HepG2 (cell line): ENCODE data around the gene MASP2. TPM values are rescaled to one million over a fixed set of nuclear protein-coding genes. Genes with fewer than 3 reads are reported as not detected.

Experiments used
- AHDC1 ChIP-seq: sonication (generic); formaldehyde crosslinking; IDR thresholded peaks from 2 replicates; pipeline ENCODE4 v1.5.1; 2020; ENCODE audit warnings: mild to moderate bottlenecking, missing genetic modification reagents, borderline replicate concordance
- ARHGAP35 ChIP-seq: sonication (generic); formaldehyde crosslinking; IDR thresholded peaks from 2 replicates; pipeline ENCODE4 v1.9.0; 2022; ENCODE audit warnings: mild to moderate bottlenecking, inconsistent platforms, moderate library complexity, missing genetic modification reagents, borderline replicate concordance
- DRAP1 ChIP-seq: IDR thresholded peaks from 2 replicates; pipeline ENCODE4 v1.6.1; 2016; ENCODE audit warnings: missing genetic modification reagents, missing compliant biosample characterization
- ELF4 ChIP-seq: sonication (generic); formaldehyde crosslinking; IDR thresholded peaks from 2 replicates; pipeline ENCODE4 v1.5.0; 2020; ENCODE audit warnings: missing genetic modification reagents, mild to moderate bottlenecking, moderate library complexity, borderline replicate concordance
- HBP1 ChIP-seq: IDR thresholded peaks from 2 replicates; pipeline ENCODE4 v1.6.1; 2016; ENCODE audit warnings: low read depth, control low read depth
- HES4 ChIP-seq: sonication (generic); formaldehyde crosslinking; IDR thresholded peaks from 2 replicates; pipeline ENCODE4 v1.9.0; 2021; ENCODE audit warnings: mild to moderate bottlenecking, missing genetic modification reagents, borderline replicate concordance
- IRF9 ChIP-seq: sonication (generic); formaldehyde crosslinking; IDR thresholded peaks from 2 replicates; pipeline ENCODE4 v1.8.0; 2022; ENCODE audit warnings: missing genetic modification reagents, mild to moderate bottlenecking, borderline replicate concordance
- KDM6A ChIP-seq: IDR thresholded peaks from 2 replicates; pipeline ENCODE4 v1.6.1; 2016; ENCODE audit warnings: low read depth
- LCORL ChIP-seq, 2 experiments: fragments of 450-650 bp in 1 of 2; sonication (generic) in 1 of 2; formaldehyde crosslinking in 1 of 2; IDR thresholded peaks; 2 replicates each; pipeline versions ENCODE4 v1.5.0 to v1.6.1; 2017 to 2020; ENCODE audit warnings: antibody characterized with exemption in 1 of 2, missing genetic modification reagents in 1 of 2
- MAZ ChIP-seq, 2 experiments: sonication (generic) in 1 of 2; formaldehyde crosslinking in 1 of 2; IDR thresholded peaks; 2 replicates each; pipeline versions ENCODE4 v1.5.0 to v1.6.1; 2012 to 2020; ENCODE audit warnings: low read depth in 2 of 2, mild to moderate bottlenecking in 2 of 2, borderline replicate concordance in 1 of 2, improper control_type of control experiment in 1 of 2, low read length in 1 of 2, missing genetic modification reagents in 1 of 2, moderate library complexity in 1 of 2
- NPAS2 ChIP-seq: sonication (generic); formaldehyde crosslinking; IDR thresholded peaks from 2 replicates; pipeline ENCODE4 v1.8.0; 2022; ENCODE audit warnings: mild to moderate bottlenecking, missing genetic modification reagents, borderline replicate concordance
- XBP1 ChIP-seq: sonication (generic); formaldehyde crosslinking; IDR thresholded peaks from 2 replicates; pipeline ENCODE4 v1.5.0; 2020; ENCODE audit warnings: missing genetic modification reagents
- ZNF256 ChIP-seq: sonication (generic); formaldehyde crosslinking; conservative IDR thresholded peaks from 2 replicates; pipeline ENCODE4 v1.4.0; 2020; ENCODE audit warnings: missing genetic modification reagents
- ZNF572 ChIP-seq: sonication (generic); formaldehyde crosslinking; IDR thresholded peaks from 2 replicates; pipeline ENCODE4 v1.5.1; 2020; ENCODE audit warnings: mild to moderate bottlenecking, missing genetic modification reagents
- ZNF616 ChIP-seq: sonication (generic); formaldehyde crosslinking; IDR thresholded peaks from 2 replicates; pipeline ENCODE4 v1.5.0; 2020; ENCODE audit warnings: low read depth, mild to moderate bottlenecking, missing genetic modification reagents
- ZNF740 ChIP-seq: sonication (generic); formaldehyde crosslinking; IDR thresholded peaks from 2 replicates; pipeline ENCODE4 v1.4.0; 2020; ENCODE audit warnings: missing genetic modification reagents
- polyA plus RNA-seq, 8 experiments: library from polyadenylated mRNA; depleted of rRNA in 3 of 8; stranded (reverse) in 7 of 8; unstranded in 1 of 8; fragments of >200 nt; fragmentation: Illumina TruSeq in 4 of 8; extraction: Trizol in 4 of 8; gene quantifications; 2 replicates each; pipeline versions ENCODE4 v1.2.1 to v1.2.3, GENCODE V29; 2011 to 2016; ENCODE audit warnings: low read depth in 4 of 8, missing spikeins in 1 of 8, mixed read lengths in 1 of 8; ENCODE audit not compliant: insufficient read depth in 1 of 8
- total RNA-seq, 5 experiments: library from RNA; depleted of rRNA; stranded (reverse); fragments of >200 nt; fragmentation: Illumina TruSeq; extraction: Trizol; gene quantifications; 2 replicates each; pipeline ENCODE4 v1.2.3, GENCODE V29; 2016; ENCODE audit warnings: low read depth in 1 of 5

Gene MASP2
- total and polyA plus RNA-seq, 2 of the 13 experiments (the other 11 are each of a cell fraction or from before 2014, with no cell fraction given), result 7.1 to 11.8 TPM

- 0 out of 2 replicates have a peak, but pooled peaks have one; percentile 31 for TF ChIP-seq ZNF256 (CRISPR knock-in tag)
- TF ChIP-seq ELF4, result peak; percentile 59; the same call in 1 of the 2 replicates
- no peak for TF ChIP-seq AHDC1
- peak; percentile 88; the same call in 1 of the 2 replicates for TF ChIP-seq ARHGAP35 (CRISPR knock-in tag)
- TF ChIP-seq MAZ (IDR thresholded peaks at IDR 0.05; ENCODE audit: borderline replicate concordance, low read depth, low read length), result peak; percentile 79
- TF ChIP-seq MAZ (CRISPR knock-in tag; IDR thresholded peaks at IDR 0.05; ENCODE audit: low read depth), result peak; percentile 54
- TF ChIP-seq NPAS2 (CRISPR knock-in tag), result no peak
- peak; percentile 92 for TF ChIP-seq HES4 (CRISPR knock-in tag)
- TF ChIP-seq HBP1, result peak; percentile 70
- TF ChIP-seq ZNF740 (CRISPR knock-in tag), result peak; percentile 84; the same call in 1 of the 2 replicates
- TF ChIP-seq KDM6A (CRISPR knock-in tag), result no peak
- TF ChIP-seq ZNF616 (CRISPR knock-in tag), result peak; percentile 22; the same call in 1 of the 2 replicates
- TF ChIP-seq ZNF572 (CRISPR knock-in tag), result peak; percentile 97
- TF ChIP-seq DRAP1, result peak; percentile 79
- no peak for TF ChIP-seq XBP1 (CRISPR knock-in tag)
- TF ChIP-seq LCORL (IDR thresholded peaks at IDR 0.05), result peak; percentile 43; the same call in 1 of the 2 replicates
- TF ChIP-seq LCORL (CRISPR knock-in tag; IDR thresholded peaks at IDR 0.05), result peak; percentile 32
- peak; percentile 96; the same call in 1 of the 2 replicates for TF ChIP-seq IRF9 (CRISPR knock-in tag)
Observed at GRCh38 chr1:11012260-11013159, 34.5 kb downstream of the MASP2 start, which contains the start of gene TARDBP (continued).
